Activated CD4-positive, alpha-beta T cell treated with anti-CD3 and anti-CD28 coated beads, Interleukin-2, amount 10 ng/mL, durations not matched to agents 24 days and 14 days (primary cell): Measurements from ENCODE around the gene REPIN1. TPM values are rescaled to one million over a fixed set of nuclear protein-coding genes. Genes with fewer than 3 reads are reported as not detected.

Experiments
- DNase-seq: peaks from one replicate; pipeline ENCODE4 v3.0.0; 2022
- H3K27ac Mint-ChIP-seq: one replicate; pipeline ENCODE4 v1.8.0; 2022; ENCODE audit warnings: mild to moderate bottlenecking, mixed read lengths
- H3K27me3 Mint-ChIP-seq: one replicate; pipeline ENCODE4 v1.8.0; 2022; ENCODE audit warnings: mixed read lengths
- H3K36me3 Mint-ChIP-seq: one replicate; pipeline ENCODE4 v1.8.0; 2022; ENCODE audit warnings: low read depth, mild to moderate bottlenecking, mixed read lengths
- H3K4me1 Mint-ChIP-seq: one replicate; pipeline ENCODE4 v1.8.0; 2021; ENCODE audit warnings: mixed read lengths
- H3K4me3 Mint-ChIP-seq: one replicate; pipeline ENCODE4 v1.8.0; 2022; ENCODE audit warnings: mild to moderate bottlenecking, moderate library complexity, mixed read lengths
- H3K9me3 Mint-ChIP-seq: one replicate; pipeline ENCODE4 v1.8.0; 2021; ENCODE audit warnings: mixed read lengths
- intact Hi-C: fragments of 100-400 bp; cut with micrococcal nuclease; formaldehyde crosslinking; loops from one replicate; pipeline ENCODE4 v1.15.1; 2023
- total RNA-seq: library from RNA; stranded (reverse); gene quantifications from 2 replicates; pipeline ENCODE4 v1.2.3, GENCODE V29; 2022

Gene REPIN1
- 73.6 and 79.7 TPM in 2 replicates for total RNA-seq

DNA sequence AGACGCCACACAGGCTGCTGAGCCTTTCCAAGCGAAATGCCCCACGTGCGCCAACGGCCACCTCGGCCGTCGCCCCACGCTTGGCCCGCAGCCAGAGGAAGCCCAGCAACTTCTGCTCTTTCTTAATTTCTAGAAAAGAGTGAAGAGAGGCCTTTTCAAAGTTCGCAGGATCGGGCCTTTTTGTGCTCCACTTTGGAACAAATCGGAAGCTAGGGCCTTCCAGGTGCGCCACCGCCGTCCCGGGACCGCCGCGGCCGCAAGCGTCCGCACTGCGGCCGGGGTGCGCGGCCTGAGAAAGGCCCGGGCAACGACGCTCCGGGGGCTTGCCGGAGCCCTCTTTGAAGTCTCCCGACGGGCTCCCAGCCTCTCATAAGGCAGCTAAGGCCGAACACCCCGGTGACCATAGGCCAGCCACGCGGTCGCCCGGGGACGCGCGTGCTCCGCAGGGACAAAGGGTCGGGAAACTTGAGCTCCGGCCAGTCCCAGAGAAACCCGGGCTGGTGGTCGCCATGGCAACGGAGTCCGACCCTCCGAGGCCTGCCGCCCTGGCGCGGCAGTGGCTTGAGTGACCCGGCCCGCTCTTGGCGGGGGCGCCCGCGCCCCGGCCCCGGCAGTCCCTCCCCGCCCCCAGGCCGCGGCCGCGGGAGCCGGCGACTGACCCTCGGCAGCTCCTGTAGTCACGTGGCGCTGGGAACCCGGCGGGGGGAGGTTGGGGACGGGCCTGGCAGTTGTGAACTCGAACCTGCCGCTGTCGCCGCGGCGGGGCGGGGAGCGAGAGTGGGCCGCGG, at the start of gene REPIN1:
TSS of gene REPIN1 (plus strand) at position 727 of the 788 bp plus-strand sequence. CDS start 890 bp downstream, outside the sequence.
- Mint-ChIP-seq H3K4me3 (peak within 1 kb of the TSS; percentile 98), H3K27ac (peak within 1 kb of the TSS; percentile 97), H3K4me1 (peaks cover 40% of the 10 kb centered on the region), H3K9me3 (no peaks in the 10 kb centered on the region), H3K36me3 (peaks cover 16% of the 10 kb centered on the region), H3K27me3 (no peaks in the 10 kb centered on the region)
- intact Hi-C loops, result loop anchor here (1.0 to 5.0 kb wide), 4 partner anchors 11 to 496 kb away; partner anchors contain the start of genes ACTR3C, ATP6V0E2 and LRRC61
- peak; percentile 94 for DNase-seq

DNA sequence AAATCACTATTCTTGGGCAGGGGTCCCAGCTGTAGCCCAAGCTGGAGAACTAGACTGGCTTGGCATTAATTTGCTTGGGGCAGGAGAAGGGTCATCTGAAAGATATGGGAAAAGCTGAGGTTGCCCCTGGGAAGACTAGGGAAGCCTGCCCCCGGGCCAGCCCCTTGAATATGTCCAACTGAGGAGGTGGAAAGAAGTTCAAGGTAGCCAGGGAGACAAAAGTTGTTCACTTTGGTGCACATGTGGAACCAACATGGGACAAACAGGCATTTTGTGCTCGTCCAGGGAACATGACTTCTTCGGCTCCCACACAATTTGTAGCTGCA, 46.9 kb upstream of the REPIN1 start:
- intact Hi-C loops, result loop anchor here (1.0 to 10.0 kb wide), 5 partner anchors 34 to 827 kb away; partner anchors contain the start of gene ZNF746
- peaks cover 40% of the 10 kb centered on the region for H3K36me3 Mint-ChIP-seq

DNA sequence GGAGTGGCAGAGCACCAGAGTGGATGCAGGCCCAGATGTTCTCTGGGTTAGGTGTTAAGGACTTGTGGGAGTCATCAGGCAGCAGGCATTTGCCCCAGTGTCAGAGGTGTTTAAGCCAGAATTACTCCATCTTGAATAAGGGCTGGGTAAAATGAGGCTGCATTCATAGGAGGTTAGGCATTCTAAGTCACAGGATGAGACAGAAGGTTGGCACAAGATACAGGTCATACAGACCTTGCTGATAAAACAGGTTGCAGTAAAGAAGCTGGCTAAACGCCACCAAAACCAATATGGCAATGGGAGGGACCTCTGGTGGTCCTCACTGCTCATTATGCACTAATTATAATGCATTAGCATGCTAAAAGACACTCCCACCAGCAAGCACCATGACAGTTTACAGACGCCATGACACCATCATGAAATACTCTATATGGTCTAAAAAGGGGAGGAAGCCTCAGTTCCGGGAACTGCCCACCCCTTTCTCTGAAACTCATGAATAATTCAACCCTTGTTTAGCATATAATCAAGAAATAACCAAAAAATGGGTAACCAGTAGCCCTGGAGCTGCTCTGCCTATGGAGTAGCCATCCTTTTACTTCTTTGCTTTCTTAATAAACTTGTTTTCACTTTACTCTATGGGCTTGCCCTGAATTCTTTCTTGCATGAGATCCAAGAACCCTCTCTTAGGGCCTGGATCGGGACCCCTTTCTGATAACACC, 46.3 kb upstream of the REPIN1 start:
- Mint-ChIP-seq H3K9me3 (no peaks in the 10 kb centered on the region), H3K27me3 (no peaks in the 10 kb centered on the region), H3K4me1 (peaks cover 49% of the 10 kb centered on the region), H3K4me3 (peak overlapping the region; percentile 99), H3K27ac (peak overlapping the region; percentile 100), H3K36me3 (peaks cover 45% of the 10 kb centered on the region)
- peak; percentile 92 for DNase-seq
- intact Hi-C loops, result loop anchor here (2.0 to 10.0 kb wide), 3 partner anchors 35 to 827 kb away; partner anchors contain the start of gene ZNF746

More for the DNA sequence above, 46.9 kb upstream of the REPIN1 start:
- no peaks in the 10 kb centered on the region for H3K27me3 Mint-ChIP-seq
- DNase-seq, result no peak
- H3K27ac Mint-ChIP-seq, result peak overlapping the region; percentile 100
- H3K9me3 Mint-ChIP-seq, result no peaks in the 10 kb centered on the region
- peak overlapping the region; percentile 99 for H3K4me3 Mint-ChIP-seq
- peaks cover 46% of the 10 kb centered on the region for H3K4me1 Mint-ChIP-seq

DNA sequence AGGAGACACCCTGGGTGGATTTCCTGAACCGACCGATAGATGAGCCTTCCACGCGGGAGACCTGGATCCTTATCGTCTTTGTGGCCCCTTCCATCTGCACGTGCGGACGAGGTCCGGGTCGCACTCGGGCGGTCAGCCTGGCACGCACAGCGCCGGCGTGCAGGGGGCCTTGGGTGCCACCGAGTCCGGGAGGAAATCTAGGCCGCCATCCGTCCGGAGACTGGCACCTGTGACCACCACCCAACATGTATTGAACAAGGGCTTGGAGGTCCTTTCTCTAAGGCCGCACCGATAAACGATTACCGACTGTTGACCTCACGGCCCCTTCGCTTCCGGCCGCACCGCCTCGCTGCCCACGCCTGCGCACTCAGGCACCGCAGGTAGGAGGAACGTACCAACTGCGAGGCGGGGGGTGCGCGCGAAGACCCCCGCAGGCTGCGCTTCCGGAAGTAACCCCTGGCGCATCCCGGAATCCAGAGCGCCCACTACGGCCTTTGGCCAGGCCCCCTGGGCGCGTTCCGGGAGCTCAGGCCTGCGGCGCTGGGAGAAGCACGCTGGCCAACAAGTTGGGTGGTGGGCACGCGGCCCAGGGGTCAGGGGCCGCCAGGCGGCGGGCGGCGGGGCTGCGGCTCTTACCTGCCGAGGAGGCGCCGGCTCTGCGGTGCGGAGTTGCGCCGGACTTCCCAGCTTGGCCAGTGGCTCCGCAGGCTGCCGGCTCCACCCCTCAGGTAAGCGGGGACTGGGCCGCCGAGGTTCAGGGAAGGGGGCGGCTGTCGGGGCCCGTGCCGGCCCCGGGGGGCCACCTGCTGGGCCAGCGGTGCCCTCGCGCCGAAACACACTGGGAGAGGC, 45.6 kb upstream of the REPIN1 start, which contains the start of the genes ACTR3C and LRRC61:
TSS of gene ACTR3C (minus strand) at position 713 of the 849 bp plus-strand sequence. CDS start 28,249 bp downstream, outside the sequence.
TSS of gene LRRC61 (plus strand) at position 523 of the 849 bp plus-strand sequence. CDS start 13,507 bp downstream, outside the sequence.
- peak within 1 kb of the TSS; percentile 99 for H3K4me3 Mint-ChIP-seq
- H3K9me3 Mint-ChIP-seq, result no peaks in the 10 kb centered on the region
- H3K36me3 Mint-ChIP-seq, result peaks cover 47% of the 10 kb centered on the region
- H3K27me3 Mint-ChIP-seq, result no peaks in the 10 kb centered on the region
- intact Hi-C loops, result loop anchor here (1.0 to 10.0 kb wide), 5 partner anchors 36 to 828 kb away; partner anchors contain the start of genes REPIN1, ZNF746 and ZNF775
- peak; percentile 91 for DNase-seq
- peak within 1 kb of the TSS; percentile 100 for H3K27ac Mint-ChIP-seq
- peaks cover 49% of the 10 kb centered on the region for H3K4me1 Mint-ChIP-seq

DNA sequence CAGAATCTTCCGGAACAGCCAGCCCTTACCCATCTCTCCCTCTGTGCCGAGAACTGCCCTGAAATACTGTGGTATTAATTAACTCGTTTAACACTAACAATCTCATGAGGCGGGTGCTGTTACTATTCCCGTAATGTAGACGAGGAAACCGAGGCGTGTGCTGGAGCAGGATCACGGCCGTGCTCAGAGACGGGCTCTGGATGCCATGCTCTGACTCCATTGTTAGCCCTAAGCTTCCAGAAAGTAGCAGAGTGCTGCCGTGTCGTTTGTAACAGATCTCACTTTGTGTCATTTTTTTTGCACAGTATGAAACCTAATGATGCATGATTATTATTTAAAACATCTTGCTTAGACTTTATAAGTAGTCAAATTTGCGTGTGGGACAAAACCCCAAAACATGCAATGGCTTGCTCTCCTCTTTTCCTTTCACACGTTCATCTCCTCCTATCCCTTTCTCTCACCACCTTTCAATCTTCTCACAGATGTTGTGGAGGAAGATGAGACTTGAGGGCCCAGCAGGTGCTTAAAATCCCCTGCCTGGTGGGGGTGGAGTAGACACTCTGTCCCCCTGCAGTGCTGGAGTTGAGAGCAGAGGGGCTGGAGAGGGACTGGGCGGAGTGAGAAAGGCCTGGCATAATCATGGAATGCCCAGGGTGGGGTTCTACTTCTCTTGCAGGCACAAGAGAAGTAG, 44.8 kb upstream of the REPIN1 start:
- Mint-ChIP-seq H3K4me1 (peaks cover 49% of the 10 kb centered on the region), H3K27ac (peak overlapping the region; percentile 100), H3K36me3 (peaks cover 47% of the 10 kb centered on the region), H3K27me3 (no peaks in the 10 kb centered on the region), H3K9me3 (no peaks in the 10 kb centered on the region), H3K4me3 (peak overlapping the region; percentile 99)
- no peak for DNase-seq
- intact Hi-C loops, result loop anchor here (1.0 to 10.0 kb wide), 5 partner anchors 37 to 829 kb away; partner anchors contain the start of genes REPIN1, ZNF746 and ZNF775

DNA sequence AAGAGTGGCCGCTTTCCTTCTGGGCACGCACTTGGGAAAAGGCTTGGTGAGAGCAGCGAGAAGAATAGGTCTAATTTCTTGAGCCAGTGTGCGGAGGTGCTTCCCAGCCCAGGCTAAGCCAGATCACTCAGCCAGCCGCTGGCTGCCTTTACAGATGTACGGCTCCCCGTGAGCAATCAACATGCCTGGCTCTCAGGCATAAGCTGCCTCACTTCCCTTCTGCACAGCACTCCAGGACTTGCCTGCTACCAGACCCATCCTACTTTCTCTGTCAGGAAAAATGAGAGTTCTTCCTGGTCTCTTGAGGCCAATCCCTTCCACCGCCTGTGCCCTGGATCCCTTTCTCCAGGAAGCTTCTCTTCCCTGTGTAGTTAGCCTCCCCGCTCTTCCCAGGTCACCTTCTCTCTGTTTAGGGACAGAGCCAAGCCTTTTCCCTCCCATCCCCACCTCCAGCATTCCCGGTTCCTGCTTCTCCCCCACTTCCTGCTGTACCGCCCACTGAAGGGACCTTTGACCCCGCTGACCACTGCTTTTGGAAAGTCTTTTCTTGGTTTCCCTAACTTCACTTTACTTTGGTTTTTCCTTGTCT, 44.2 kb upstream of the REPIN1 start:
- H3K36me3 Mint-ChIP-seq, result peaks cover 51% of the 10 kb centered on the region
- H3K4me3 Mint-ChIP-seq, result peak overlapping the region; percentile 99
- no peaks in the 10 kb centered on the region for H3K27me3 Mint-ChIP-seq
- DNase-seq, result peak; percentile 62
- peak overlapping the region; percentile 100 for H3K27ac Mint-ChIP-seq
- H3K4me1 Mint-ChIP-seq, result peaks cover 49% of the 10 kb centered on the region
- no peaks in the 10 kb centered on the region for H3K9me3 Mint-ChIP-seq
- intact Hi-C loops, result loop anchor here (5.0 to 10.0 kb wide), 2 partner anchors 37 to 830 kb away; partner anchors contain the start of gene ZNF746

DNA sequence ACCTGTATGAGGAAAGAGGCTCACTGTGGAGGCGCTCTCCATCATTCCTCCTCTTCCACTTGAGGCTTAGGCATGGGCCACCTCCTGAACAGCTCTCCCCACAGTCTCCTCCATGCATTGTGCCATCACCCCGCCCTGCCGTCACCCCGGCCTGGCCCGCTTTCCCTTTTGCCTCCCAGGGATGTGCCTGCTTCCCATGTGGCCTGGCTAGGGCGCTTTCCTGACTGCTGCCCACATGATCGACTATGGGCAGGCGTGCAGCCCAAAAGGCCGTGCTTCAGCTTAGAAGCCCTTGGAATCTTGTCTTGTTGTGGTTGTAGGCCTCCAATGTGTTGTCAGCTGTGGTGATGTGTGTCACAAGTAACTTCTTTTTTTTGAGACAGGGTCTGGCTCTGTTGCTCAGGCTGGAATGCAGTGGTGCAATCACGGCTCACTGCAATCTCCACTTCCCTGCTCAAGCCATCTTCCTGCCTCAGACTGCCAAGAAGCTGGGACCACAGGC, 43.5 kb upstream of the REPIN1 start:
- intact Hi-C loops, result loop anchor here (10.0 kb wide), 1 partner anchor 830 kb away; the partner anchor contains the start of gene ZNF746
- peaks cover 45% of the 10 kb centered on the region for H3K4me1 Mint-ChIP-seq
- DNase-seq, result no peak
- peak overlapping the region; percentile 99 for H3K4me3 Mint-ChIP-seq
- H3K9me3 Mint-ChIP-seq, result no peaks in the 10 kb centered on the region
- no peaks in the 10 kb centered on the region for H3K27me3 Mint-ChIP-seq
- peaks cover 47% of the 10 kb centered on the region for H3K36me3 Mint-ChIP-seq
- peak overlapping the region; percentile 100 for H3K27ac Mint-ChIP-seq

DNA sequence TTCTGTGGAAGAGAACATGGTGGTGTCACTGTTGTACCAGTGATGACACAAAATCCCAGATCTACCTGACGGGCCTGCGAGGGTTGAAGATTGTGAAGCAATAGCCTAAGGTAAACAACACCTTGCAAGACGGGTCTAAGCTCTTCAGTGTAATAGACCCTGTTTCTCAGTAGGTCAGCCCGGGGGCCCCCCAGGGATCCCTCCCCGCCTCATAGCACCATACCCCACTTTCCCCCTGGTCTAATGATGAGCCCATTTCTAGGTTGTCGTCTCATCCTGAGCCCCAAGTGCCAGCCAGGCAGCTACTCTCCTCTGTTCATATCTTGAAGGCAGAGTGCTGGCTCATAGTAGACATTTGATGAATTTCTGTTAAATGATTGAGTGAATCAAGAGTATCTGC, 42.7 kb upstream of the REPIN1 start:
- no peak for DNase-seq
- Mint-ChIP-seq H3K27ac (peak overlapping the region; percentile 32), H3K4me3 (no peak overlapping the region), H3K36me3 (peaks cover 44% of the 10 kb centered on the region), H3K9me3 (no peaks in the 10 kb centered on the region), H3K27me3 (no peaks in the 10 kb centered on the region), H3K4me1 (peaks cover 41% of the 10 kb centered on the region)
- intact Hi-C loops, result loop anchor here (10.0 kb wide), 1 partner anchor 831 kb away; the partner anchor contains the start of gene ZNF746

DNA sequence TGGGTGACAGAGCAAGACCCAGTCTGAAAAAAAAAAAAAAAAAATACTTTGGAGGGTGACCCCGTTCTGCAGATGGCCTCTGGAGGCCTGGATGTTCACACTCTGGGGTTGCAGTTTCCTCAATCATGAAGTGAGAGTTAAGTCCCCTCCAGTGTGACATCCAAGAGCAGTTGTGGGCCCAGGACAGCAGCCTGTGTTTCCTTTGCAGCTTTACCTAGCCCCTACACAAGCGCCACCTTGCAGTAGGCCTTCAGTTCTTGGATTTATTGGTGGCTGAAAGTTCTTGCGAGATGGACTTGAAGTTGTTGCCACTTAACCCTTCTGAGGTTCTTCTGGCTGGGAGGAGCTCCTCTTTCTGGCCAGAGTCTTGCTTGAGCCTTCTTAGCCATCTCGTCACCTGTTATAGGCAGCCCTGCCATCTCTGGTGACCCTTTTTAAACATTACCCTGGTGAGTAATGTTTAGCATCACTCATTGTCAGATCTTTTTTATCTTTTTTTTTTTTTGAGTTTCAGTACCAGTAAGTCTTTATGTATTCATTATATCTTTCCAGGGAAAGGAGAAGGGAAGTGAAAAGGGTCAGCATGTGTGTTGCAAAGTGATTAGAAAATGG, 41.9 kb upstream of the REPIN1 start:
- no peak for DNase-seq
- H3K36me3 Mint-ChIP-seq, result peaks cover 48% of the 10 kb centered on the region
- no peaks in the 10 kb centered on the region for H3K27me3 Mint-ChIP-seq
- peaks cover 35% of the 10 kb centered on the region for H3K4me1 Mint-ChIP-seq
- H3K9me3 Mint-ChIP-seq, result no peaks in the 10 kb centered on the region
- H3K27ac Mint-ChIP-seq, result no peak overlapping the region
- intact Hi-C loops, result loop anchor here (10.0 kb wide), 1 partner anchor 832 kb away; the partner anchor contains the start of gene ZNF746
- no peak overlapping the region for H3K4me3 Mint-ChIP-seq

DNA sequence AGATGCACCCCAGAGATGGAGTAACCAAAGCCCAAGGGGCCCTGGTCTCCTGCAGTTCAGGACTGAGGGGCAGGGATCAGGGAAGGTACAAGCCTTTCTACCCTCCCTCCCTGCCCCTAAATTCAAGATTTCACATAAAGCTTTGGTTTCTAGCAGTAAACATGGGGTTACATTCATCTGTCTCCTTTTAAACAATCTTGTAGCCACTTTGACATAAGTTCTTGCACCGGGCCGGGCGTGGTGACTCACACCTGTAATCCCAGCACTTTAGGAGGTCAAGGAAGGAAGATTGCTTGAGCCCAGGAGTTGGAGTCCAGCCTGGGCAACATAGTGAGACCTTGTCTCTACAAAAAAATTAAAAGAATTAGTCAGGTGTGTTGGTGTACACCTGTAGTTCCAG, 41.3 kb upstream of the REPIN1 start:
- Mint-ChIP-seq H3K27me3 (no peaks in the 10 kb centered on the region), H3K4me1 (peaks cover 30% of the 10 kb centered on the region), H3K27ac (no peak overlapping the region), H3K4me3 (no peak overlapping the region), H3K9me3 (no peaks in the 10 kb centered on the region), H3K36me3 (peaks cover 48% of the 10 kb centered on the region)
- DNase-seq, result no peak
- intact Hi-C loops, result loop anchor here (10.0 kb wide), 1 partner anchor 833 kb away; the partner anchor contains the start of gene ZNF746

DNA sequence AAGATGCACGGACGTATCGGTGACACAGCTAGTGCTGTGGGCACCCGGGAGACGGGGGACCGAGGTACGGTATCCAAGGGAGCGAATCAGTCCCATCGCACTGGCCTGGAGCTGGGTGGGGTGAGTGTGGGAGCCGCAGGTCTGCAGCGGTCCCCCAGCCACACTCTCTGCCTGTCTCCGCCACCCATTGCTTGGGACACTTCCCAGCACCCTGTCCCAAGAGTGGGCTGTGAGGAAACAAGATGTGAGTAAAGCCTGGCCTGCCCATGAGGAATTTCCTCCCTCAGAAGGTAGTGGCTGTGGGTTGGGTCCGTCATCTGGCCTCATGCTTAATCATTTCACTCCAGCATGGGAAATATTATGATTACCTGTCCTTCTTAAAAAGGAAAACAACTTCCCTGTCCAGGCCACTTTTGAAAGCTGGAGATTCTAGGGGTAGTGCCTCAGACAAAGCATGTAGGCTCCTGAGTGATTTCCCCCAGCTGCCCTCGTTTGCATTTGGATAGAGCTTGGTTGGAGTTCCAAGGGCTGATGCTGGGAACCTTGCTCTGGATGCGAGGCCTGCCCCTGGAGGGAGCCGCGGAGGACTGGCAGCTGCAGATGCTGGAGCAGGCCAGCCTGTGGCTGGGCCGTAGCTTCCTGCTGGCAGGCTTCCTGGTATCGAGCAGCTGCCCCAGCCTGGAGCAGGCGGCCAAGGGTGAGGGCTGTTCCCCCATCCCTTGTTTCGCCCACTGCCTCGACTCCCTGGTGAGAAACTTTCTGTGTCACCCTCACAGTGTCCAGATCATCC, 39.1 kb upstream of the REPIN1 start:
- Mint-ChIP-seq H3K36me3 (peaks cover 42% of the 10 kb centered on the region), H3K27ac (no peak overlapping the region), H3K27me3 (no peaks in the 10 kb centered on the region), H3K4me1 (peaks cover 14% of the 10 kb centered on the region), H3K4me3 (no peak overlapping the region), H3K9me3 (no peaks in the 10 kb centered on the region)
- intact Hi-C loops, result loop anchor here (10.0 kb wide), 1 partner anchor 835 kb away; the partner anchor contains the start of gene ZNF746
- no peak for DNase-seq
